ENCODE measurements around the gene GADD45B.
A peak's percentile ranks its signal among the peaks of the same experiment; 100 is the strongest.
"Not testable (repeated sequence)": the region's sequence is repeated elsewhere in the genome, so short reads cannot be mapped to it uniquely, and the experiment has no call there.

GADD45B gene

DNA sequence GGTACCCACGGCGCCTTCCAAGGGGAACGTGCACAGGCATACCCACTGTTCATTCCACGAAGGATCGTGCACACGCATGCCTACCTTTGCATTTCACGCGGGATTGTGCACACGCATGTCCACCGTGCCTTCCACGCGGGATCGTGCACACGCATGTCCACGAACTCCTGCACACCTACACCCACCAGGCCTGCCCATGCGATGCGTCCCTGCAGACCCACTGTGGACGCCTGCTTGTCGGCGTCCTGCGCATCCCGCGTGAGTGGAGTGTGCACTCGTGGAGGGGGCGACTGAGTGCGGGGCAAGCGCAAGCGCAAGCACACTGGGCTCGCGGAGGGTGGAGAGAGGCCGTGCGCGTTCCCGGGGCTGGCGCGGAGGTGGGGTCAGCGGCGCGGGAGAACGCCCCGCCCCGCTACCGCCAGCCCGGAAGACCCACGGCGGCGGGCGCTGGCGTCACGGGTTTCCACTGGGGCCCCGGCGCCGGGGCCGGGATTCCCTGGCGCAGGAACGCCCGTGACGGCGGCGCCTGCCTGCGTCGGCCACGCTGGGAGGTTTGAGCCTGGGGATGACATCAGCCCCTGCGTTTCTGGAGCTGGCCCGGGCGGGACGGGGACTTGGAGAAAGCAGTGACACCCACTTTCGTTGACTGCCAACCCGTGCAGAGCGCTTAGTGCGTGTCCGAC lies 18.7 kb downstream of the GADD45B start:
- Histone ChIP-seq H3K4me1 (ENCODE audit: insufficient read depth, low read length) (no peaks in the 10 kb centered on the region), H3K27me3 (ENCODE audit: insufficient read depth, low read length) (peaks cover 52% of the 10 kb centered on the region), H3K9me3 (ENCODE audit: insufficient read depth, low read depth, low read length) (no peaks in the 10 kb centered on the region), H3K36me3 (ENCODE audit: insufficient read depth, low read depth, low read length) (no peaks in the 10 kb centered on the region), H3K9ac (ENCODE audit: low read depth, low read length) (no peak overlapping the region), H3K27ac (ENCODE audit: low read length) (no peak overlapping the region), H3K4me3 (ENCODE audit: low read length) (peak overlapping the region; percentile 65)

DNA sequence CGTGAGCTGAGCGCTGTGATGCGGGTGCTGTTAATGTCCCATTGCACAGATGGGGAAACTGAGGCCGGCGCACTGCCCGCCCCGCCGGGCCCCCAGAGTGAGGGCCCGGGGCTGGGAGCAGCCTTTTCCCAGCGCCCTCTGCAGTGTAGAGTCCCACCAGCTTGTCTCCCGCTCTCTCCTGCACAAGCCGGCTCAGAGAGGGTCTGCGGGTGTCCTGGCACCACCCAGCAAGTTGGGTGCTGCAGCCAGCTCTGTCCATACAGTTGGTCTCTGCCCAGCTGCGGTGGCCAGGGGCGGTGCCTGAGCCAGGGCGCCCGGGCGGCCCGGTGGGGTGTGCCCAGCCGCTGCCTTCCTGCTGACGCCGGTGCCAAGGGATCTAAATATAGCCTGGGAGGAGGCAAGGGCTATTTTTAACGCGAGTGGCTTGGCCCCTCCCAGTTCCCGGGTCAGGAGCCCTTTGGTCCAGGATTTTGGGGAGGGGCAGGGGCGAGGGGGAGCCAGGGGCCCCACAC lies 19.3 kb downstream of the GADD45B start:
- peak overlapping the region; percentile 65; the same call in 1 of the 2 replicates for H3K4me3 ChIP-seq (ENCODE audit: low read length)
- no peak overlapping the region for H3K9ac ChIP-seq (ENCODE audit: low read depth, low read length)
- H3K4me1 ChIP-seq (ENCODE audit: insufficient read depth, low read length): no peaks in the 10 kb centered on the region
- H3K27me3 ChIP-seq (ENCODE audit: insufficient read depth, low read length): peaks cover 46% of the 10 kb centered on the region
- H3K27ac ChIP-seq (ENCODE audit: low read length): no peak overlapping the region
- no peaks in the 10 kb centered on the region for H3K9me3 ChIP-seq (ENCODE audit: insufficient read depth, low read depth, low read length)
- no peaks in the 10 kb centered on the region for H3K36me3 ChIP-seq (ENCODE audit: insufficient read depth, low read depth, low read length)

DNA sequence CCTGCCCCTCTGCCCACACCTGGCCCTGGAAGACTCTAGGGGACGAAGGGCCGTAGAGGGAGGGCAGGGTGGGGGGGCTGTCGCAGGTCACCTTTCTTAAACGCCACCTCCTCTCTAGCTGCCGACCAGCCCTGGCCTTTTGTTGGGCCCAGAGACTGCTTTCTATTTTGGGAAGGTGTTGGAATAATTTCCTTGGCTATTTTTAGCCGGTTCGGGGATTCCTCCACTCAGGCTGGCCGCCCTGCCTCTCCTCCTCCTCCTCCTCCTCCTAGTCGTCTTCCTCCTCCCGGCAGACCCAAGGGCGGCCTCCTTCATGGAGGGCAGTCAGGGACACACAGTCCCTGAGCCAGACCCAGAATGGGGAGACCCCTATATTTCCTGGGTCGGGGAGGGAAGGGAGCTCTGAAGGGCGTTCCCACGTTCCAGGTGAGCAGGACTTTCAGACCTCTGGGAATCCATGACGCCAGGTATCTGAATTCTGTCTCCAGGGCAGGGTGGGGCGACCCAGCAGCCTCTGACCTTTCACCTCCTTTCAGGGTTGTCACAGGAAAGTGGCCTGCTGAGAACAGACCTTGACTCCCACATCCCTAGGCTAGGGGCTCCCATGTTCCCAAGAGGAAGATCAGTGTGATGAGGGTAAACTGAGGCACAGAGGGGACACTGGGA lies 19.9 kb downstream of the GADD45B start:
- Histone ChIP-seq H3K9me3 (ENCODE audit: insufficient read depth, low read depth, low read length) (no peaks in the 10 kb centered on the region), H3K9ac (ENCODE audit: low read depth, low read length) (no peak overlapping the region), H3K4me1 (ENCODE audit: insufficient read depth, low read length) (no peaks in the 10 kb centered on the region), H3K4me3 (ENCODE audit: low read length) (no peak overlapping the region), H3K27me3 (ENCODE audit: insufficient read depth, low read length) (peaks cover 40% of the 10 kb centered on the region), H3K27ac (ENCODE audit: low read length) (no peak overlapping the region), H3K36me3 (ENCODE audit: insufficient read depth, low read depth, low read length) (no peaks in the 10 kb centered on the region)

DNA sequence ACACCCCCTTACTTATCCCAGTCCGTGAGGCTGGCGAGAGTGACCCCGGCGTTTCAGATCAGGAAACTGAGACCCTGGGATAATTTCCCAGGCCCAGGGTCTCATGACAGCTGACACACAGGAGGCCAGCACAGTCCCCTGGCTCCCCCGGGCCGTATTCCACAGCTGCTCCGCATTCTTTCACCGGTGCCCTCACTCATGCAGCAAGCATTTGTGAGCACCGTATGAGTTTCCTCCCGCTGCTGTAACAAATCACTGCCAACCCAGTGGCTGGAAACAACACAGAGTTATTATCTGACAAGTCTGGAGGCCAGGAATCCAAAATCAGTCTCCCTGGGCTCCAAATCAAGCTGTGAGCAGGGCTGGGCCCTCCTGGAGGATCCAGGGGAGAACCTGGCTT lies 21.3 kb downstream of the GADD45B start:
- H3K27me3 ChIP-seq (ENCODE audit: insufficient read depth, low read length): peaks cover 31% of the 10 kb centered on the region
- H3K4me3 ChIP-seq (ENCODE audit: low read length): no peak overlapping the region
- no peak overlapping the region for H3K9ac ChIP-seq (ENCODE audit: low read depth, low read length)
- no peaks in the 10 kb centered on the region for H3K9me3 ChIP-seq (ENCODE audit: insufficient read depth, low read depth, low read length)
- H3K27ac ChIP-seq (ENCODE audit: low read length): no peak overlapping the region
- no peaks in the 10 kb centered on the region for H3K36me3 ChIP-seq (ENCODE audit: insufficient read depth, low read depth, low read length)
- no peaks in the 10 kb centered on the region for H3K4me1 ChIP-seq (ENCODE audit: insufficient read depth, low read length)

DNA sequence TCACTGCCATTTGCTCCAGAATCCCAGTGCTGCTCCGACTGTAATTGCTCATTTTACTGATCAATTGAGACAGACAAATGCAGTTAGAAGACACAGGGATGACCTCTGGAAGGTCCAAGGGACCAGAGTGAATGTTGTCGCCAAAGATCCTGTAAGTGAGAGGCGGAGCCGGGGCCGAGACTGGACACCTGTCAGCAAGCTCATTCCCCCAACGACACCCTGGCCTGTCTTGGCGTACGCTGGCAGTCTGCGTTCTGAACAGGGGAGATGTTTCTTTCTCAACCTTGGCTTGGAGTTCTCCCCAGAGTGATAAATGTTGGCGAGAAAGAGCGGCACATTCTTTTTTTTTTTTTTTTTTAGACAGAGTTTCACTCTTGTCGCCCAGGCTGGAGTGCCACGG lies 24.2 kb downstream of the GADD45B start:
- Histone ChIP-seq H3K9me3 (ENCODE audit: insufficient read depth, low read depth, low read length) (no peaks in the 10 kb centered on the region), H3K4me1 (ENCODE audit: insufficient read depth, low read length) (no peaks in the 10 kb centered on the region), H3K27me3 (ENCODE audit: insufficient read depth, low read length) (peaks cover 13% of the 10 kb centered on the region), H3K4me3 (ENCODE audit: low read length) (no peak overlapping the region), H3K36me3 (ENCODE audit: insufficient read depth, low read depth, low read length) (no peaks in the 10 kb centered on the region), H3K27ac (ENCODE audit: low read length) (no peak overlapping the region), H3K9ac (ENCODE audit: low read depth, low read length) (no peak overlapping the region)

DNA sequence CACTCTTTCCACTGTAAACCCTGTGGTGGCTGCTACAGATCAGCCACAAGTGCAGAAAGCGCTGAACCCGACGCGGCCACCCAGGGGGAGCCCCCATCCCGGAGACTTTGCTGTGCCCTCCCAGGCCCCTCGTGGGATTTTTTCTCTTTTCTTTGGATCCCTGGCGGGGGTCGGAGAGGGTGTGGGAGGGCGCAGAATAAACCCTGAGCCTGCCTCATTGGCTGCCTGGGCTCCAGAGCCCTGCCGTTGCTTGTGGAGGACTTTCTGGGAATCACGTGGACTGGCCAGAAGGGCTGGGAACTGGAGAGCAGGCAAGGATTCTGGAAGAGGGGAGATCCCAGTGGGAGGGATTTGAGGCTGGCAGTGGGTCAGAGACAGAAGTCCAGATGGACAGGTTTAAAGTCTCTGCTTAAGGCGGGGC lies 24.9 kb downstream of the GADD45B start:
- Histone ChIP-seq H3K27ac (ENCODE audit: low read length) (no peak overlapping the region), H3K36me3 (ENCODE audit: insufficient read depth, low read depth, low read length) (no peaks in the 10 kb centered on the region), H3K9me3 (ENCODE audit: insufficient read depth, low read depth, low read length) (no peaks in the 10 kb centered on the region), H3K27me3 (ENCODE audit: insufficient read depth, low read length) (peaks cover 6% of the 10 kb centered on the region; the same call in 1 of the 2 replicates), H3K4me3 (ENCODE audit: low read length) (no peak overlapping the region), H3K4me1 (ENCODE audit: insufficient read depth, low read length) (no peaks in the 10 kb centered on the region), H3K9ac (ENCODE audit: low read depth, low read length) (no peak overlapping the region)

DNA sequence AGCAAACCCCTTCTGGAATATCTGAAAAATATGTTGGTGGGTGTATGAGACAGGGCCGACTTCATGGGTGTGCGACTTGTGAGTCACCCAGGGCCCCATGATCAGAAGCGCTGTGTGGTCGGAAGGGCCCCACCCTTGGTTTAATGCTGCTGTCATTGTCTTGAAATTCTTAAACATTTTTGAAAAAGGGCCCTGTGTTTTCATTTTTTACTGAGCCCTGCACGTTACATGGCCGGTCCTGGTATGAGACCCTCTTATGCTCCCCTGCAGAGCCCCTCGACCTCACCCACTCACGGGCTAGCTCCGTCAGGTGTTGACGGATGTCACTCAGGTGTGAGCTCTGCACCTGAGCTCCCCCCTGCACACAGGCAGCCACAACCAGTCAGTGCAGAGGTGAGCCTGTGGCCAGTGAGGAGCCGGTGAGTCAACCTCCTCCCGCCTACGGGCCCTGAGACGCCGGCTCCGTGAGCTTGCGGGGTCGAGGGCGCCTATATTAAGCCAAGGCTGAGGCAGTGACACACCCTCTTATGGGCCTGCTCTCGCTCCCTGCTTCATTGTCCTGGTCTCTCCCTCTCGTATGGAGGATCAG lies 27.7 kb downstream of the GADD45B start:
- H3K4me1 ChIP-seq (ENCODE audit: insufficient read depth, low read length): no peaks in the 10 kb centered on the region
- 0 out of 2 replicates have a peak, but pooled peaks cover 3% of the 10 kb centered on the region for H3K27me3 ChIP-seq (ENCODE audit: insufficient read depth, low read length)
- no peak overlapping the region for H3K4me3 ChIP-seq (ENCODE audit: low read length)
- no peak overlapping the region for H3K27ac ChIP-seq (ENCODE audit: low read length)
- H3K36me3 ChIP-seq (ENCODE audit: insufficient read depth, low read depth, low read length): no peaks in the 10 kb centered on the region
- no peaks in the 10 kb centered on the region for H3K9me3 ChIP-seq (ENCODE audit: insufficient read depth, low read depth, low read length)
- no peak overlapping the region for H3K9ac ChIP-seq (ENCODE audit: low read depth, low read length)

DNA sequence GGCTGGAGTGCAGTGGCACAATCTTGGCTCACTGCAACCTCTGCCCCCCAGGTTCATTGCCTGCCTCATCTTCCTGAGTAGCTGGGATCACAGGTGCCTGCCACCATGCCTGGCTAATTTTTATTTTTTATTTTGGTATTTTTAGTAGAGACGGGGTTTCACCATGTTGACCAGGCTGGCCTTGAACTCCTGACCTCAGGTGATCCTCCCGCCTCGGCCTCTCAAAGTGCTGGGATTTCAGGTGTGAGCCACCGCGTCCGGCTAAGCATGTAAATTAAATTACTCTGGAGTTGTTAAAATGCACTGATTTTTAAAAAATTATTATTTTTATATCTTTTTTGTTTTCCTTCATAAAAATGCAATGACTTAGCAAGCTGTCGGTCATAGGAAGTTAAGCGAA lies 30.7 kb downstream of the GADD45B start:
- not testable (repeated sequence) for H3K4me3 ChIP-seq (ENCODE audit: low read length); H3K36me3 ChIP-seq (ENCODE audit: insufficient read depth, low read depth, low read length); H3K9me3 ChIP-seq (ENCODE audit: insufficient read depth, low read depth, low read length); H3K4me1 ChIP-seq (ENCODE audit: insufficient read depth, low read length); H3K9ac ChIP-seq (ENCODE audit: low read depth, low read length); H3K27me3 ChIP-seq (ENCODE audit: insufficient read depth, low read length); H3K27ac ChIP-seq (ENCODE audit: low read length)

DNA sequence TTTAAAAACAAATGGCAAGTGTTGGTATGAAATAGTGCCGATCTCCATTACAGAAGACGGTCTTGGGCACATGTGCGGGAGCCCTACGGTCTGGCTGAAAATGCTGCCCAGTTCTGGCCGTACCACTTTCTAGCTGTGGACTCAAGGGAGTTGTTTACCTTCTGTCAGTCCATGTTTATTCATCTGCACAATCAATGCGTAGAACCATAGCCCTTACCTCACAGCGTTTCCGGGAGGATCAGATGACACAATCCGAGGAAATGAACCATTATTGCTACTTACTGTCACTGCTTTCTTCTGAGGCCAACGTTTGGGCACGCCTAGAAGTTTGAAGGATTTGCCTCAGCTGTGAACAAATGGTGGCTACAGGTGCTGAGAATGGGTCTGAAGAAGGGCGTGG lies 31.2 kb downstream of the GADD45B start:
- no peaks in the 10 kb centered on the region for H3K9me3 ChIP-seq (ENCODE audit: insufficient read depth, low read depth, low read length)
- no peak overlapping the region for H3K4me3 ChIP-seq (ENCODE audit: low read length)
- H3K27me3 ChIP-seq (ENCODE audit: insufficient read depth, low read length): no peaks in the 10 kb centered on the region
- no peaks in the 10 kb centered on the region for H3K4me1 ChIP-seq (ENCODE audit: insufficient read depth, low read length)
- no peaks in the 10 kb centered on the region for H3K36me3 ChIP-seq (ENCODE audit: insufficient read depth, low read depth, low read length)
- no peak overlapping the region for H3K27ac ChIP-seq (ENCODE audit: low read length)
- no peak overlapping the region for H3K9ac ChIP-seq (ENCODE audit: low read depth, low read length)

DNA sequence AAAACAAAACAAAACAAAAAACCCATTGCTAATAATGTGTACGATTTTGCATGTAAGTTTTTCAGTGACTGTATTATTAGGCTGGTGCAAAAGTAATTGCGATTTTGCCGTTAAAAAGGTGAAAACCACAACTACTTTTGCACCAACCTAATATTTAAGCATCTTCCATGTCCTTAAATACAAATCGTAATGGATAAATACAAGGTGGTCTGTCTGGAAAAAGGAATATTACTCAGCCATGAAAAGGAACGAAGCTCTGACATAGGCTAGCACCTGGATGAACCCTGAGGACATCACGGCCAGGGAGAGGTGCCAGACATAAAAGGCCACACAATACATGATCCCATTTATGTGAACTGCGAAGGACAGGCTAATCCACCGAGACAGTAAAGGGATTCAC lies 33.2 kb downstream of the GADD45B start:
- no peaks in the 10 kb centered on the region for H3K9me3 ChIP-seq (ENCODE audit: insufficient read depth, low read depth, low read length)
- no peak overlapping the region for H3K4me3 ChIP-seq (ENCODE audit: low read length)
- H3K27ac ChIP-seq (ENCODE audit: low read length): no peak overlapping the region
- H3K4me1 ChIP-seq (ENCODE audit: insufficient read depth, low read length): no peaks in the 10 kb centered on the region
- no peaks in the 10 kb centered on the region for H3K27me3 ChIP-seq (ENCODE audit: insufficient read depth, low read length)
- H3K36me3 ChIP-seq (ENCODE audit: insufficient read depth, low read depth, low read length): no peaks in the 10 kb centered on the region
- no peak overlapping the region for H3K9ac ChIP-seq (ENCODE audit: low read depth, low read length)

DNA sequence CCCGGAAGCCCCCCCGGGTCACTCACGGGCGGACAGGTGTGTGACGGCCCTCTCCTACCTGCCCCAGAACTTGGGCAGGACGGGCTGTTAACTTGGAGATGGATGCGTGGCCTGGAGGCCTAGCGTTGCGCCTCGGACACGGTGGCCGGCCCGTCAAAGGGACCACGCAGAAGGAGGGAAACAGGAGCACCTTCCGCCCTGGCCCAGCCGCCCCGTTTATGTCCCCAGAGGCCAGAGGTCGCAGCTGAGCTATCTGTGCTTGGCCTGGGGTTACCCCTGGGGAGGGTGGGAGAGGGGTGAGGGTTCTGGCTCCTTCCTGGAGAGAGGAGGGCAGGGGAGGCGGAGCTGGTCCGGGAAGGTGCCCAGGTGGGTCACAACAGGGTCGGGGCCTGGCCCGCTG lies 35.6 kb downstream of the GADD45B start:
- no peaks in the 10 kb centered on the region for H3K36me3 ChIP-seq (ENCODE audit: insufficient read depth, low read depth, low read length)
- H3K9me3 ChIP-seq (ENCODE audit: insufficient read depth, low read depth, low read length): no peaks in the 10 kb centered on the region
- H3K27ac ChIP-seq (ENCODE audit: low read length): no peak overlapping the region
- no peak overlapping the region for H3K4me3 ChIP-seq (ENCODE audit: low read length)
- no peak overlapping the region for H3K9ac ChIP-seq (ENCODE audit: low read depth, low read length)
- no peaks in the 10 kb centered on the region for H3K27me3 ChIP-seq (ENCODE audit: insufficient read depth, low read length)
- H3K4me1 ChIP-seq (ENCODE audit: insufficient read depth, low read length): no peaks in the 10 kb centered on the region

DNA sequence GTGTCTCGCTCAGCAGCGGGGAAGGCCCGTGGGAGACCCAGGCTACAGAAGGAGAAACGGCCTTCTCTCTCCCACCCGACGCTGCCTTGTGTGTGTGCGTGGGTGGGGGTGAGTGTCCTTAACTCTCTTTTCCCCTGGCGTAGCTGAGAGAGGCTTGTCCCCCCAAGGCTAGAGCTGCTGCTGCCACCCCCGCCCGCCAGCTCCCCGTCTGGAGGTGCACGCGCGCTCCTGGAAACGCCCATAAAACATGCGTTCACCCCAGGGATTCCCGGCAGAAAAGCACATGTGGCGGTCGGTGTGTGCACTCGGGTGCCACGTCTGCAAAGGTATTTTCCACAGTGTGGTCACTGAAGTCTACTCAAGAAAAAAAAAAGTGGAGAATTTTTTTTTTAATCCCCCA lies 36.1 kb downstream of the GADD45B start:
- Histone ChIP-seq H3K27ac (ENCODE audit: low read length) (no peak overlapping the region), H3K27me3 (ENCODE audit: insufficient read depth, low read length) (no peaks in the 10 kb centered on the region), H3K4me1 (ENCODE audit: insufficient read depth, low read length) (no peaks in the 10 kb centered on the region), H3K4me3 (ENCODE audit: low read length) (no peak overlapping the region), H3K9ac (ENCODE audit: low read depth, low read length) (no peak overlapping the region), H3K9me3 (ENCODE audit: insufficient read depth, low read depth, low read length) (no peaks in the 10 kb centered on the region), H3K36me3 (ENCODE audit: insufficient read depth, low read depth, low read length) (no peaks in the 10 kb centered on the region)
